HG03575 (cell line): Measurements from ENCODE around the gene TSSK2.

ENCODE experiments used
- ATAC-seq: cut with Tn5 transposase; IDR thresholded peaks from one replicate; pipeline ENCODE4 v1.9.1; 2021; ENCODE audit not compliant: unreplicated experiment, insufficient number of reproducible peaks, low FRiP score; ENCODE audit errors: extremely low read depth

TSSK2 gene

GRCh38 chr22:19136915-19137314, 5.8 kb downstream of the TSSK2 start:
- no peak for ATAC-seq

GRCh38 chr22:19137384-19138216, 6.5 kb downstream of the TSSK2 start:
- ATAC-seq = no peak

DNA sequence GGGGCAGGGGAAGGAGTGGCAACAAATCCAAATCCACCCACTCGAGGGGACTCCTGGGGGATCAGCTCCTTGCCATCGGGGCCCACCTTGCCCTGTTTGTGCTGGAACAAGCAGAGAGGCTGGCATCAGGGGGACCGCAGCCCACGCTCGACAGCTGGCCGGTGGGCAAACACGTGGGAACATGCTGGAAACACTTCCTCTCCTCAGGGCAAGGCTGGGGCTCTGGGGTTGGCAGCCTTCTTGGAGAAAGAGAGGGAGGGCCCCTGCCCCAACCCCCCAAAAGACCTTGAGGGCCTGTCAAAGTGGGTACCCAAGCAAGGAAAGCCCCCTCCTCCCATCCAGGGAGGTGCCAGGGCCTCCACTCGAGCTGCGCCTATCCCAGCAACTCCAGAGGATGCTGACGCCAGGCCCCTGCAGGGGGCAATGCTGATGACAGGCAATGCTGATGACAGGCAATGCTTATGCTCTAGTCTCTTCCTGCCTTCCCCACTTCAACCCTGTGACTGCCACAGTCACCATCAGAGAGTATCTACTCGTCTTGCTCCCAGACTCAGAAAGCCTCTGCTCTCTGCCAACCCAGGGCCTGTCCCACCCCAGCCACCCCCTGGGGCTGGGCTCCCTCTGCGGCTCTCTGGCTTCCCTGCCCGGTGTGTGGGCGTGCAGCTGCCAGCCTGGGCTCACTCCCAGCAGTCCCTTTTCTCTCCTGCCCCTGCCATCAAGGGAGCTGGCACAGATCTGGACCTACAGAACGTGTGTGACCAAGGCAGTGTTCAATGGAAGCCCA, 7.3 kb downstream of the TSSK2 start:
- no peak for ATAC-seq

- no peak for ATAC-seq
Measured at GRCh38 chr22:19139001-19139356, 7.9 kb downstream of the TSSK2 start.

GRCh38 chr22:19139974-19140373, 8.9 kb downstream of the TSSK2 start:
- ATAC-seq = no peak

DNA sequence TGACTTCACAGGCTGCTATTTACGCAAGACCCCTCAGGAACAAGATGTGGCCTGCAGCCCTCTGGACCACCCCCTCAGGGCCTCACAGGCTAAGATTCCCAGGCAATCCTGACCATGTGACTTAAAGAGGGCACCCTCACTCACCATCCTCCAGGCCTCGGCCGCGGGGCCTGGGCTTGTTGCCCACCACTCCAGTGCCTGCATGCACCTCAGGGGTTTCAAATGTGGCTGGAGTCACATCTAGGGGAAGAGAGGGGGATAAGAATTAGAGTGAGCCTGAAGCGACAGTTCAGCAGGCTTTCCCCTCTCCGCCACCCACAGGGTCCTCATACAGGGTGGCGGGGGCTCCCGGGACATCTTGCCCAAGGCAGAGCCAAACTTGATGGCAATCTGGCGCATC, 11.3 kb downstream of the TSSK2 start:
- no peak for ATAC-seq

GRCh38 chr22:19143212-19143611, 12.1 kb downstream of the TSSK2 start:
- no peak for ATAC-seq

- no peak for ATAC-seq
Measured at GRCh38 chr22:19143967-19144400, 12.9 kb downstream of the TSSK2 start.

DNA sequence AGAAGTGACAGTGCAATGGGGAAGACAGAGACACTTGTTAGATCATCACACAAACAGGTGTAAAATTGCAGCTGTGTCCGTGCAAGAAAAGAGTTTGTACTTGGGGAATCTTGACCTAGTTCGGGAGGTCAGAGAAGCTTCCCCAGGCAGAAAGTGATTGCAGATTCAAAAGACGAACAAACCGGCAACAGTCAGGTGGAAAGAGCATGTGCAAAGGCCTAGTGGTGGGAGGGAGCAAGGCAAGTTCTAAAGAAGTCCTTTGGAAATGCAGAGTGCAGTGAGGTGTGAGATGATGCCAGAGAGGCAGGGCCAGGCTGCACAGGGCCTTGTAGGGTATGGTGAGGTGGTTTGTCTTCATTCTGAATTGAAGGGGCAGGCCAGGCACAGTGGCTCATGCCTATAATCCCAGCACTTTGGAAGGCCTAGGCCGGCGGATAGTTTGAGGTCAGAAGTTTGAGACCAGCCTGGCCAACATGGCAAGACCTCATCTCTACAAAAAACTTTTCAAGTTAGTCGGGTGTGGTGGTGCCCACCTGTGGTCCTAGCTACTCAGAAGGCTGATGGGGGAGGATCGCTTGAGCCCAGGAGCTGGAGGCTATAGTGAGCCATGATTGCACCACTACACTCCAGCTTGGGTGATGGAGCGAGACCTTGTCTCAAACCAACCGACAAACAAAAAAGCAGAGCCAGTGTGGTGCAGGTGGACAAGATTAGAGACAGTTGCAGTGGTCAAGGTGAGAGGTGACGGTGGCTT, 15.3 kb downstream of the TSSK2 start:
- ATAC-seq = no peak

DNA sequence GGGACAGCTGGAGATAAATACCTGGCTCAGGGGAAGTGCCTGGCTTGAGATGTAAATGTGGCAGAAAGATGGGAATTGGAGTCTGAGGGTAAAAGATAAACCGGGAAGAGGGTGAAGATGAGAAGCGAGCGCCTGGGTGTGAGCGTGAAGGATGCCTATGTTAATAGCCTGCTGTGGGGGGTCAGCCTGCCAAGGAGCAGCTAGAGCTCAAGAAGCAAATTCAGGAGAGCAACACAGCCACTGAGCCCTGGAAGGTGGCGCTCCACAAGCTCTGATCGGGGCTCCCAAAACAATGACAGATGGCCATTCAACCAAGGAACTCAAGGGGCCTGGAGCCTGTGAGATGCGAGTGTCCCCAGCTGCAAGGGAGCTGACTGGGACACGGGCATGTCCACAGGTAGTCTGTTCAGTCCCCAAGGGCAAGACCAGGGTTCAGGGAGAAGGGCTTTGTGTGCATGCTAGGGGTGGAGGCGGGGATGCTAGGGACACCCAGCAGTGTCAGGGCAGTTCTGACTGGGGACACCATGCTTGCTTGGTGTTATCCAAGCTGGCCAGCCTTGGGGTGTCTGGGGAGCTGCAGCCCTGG, 16.2 kb downstream of the TSSK2 start:
- ATAC-seq = no peak

- no peak for ATAC-seq
Measured at GRCh38 chr22:19148417-19149046, 17.4 kb downstream of the TSSK2 start.

DNA sequence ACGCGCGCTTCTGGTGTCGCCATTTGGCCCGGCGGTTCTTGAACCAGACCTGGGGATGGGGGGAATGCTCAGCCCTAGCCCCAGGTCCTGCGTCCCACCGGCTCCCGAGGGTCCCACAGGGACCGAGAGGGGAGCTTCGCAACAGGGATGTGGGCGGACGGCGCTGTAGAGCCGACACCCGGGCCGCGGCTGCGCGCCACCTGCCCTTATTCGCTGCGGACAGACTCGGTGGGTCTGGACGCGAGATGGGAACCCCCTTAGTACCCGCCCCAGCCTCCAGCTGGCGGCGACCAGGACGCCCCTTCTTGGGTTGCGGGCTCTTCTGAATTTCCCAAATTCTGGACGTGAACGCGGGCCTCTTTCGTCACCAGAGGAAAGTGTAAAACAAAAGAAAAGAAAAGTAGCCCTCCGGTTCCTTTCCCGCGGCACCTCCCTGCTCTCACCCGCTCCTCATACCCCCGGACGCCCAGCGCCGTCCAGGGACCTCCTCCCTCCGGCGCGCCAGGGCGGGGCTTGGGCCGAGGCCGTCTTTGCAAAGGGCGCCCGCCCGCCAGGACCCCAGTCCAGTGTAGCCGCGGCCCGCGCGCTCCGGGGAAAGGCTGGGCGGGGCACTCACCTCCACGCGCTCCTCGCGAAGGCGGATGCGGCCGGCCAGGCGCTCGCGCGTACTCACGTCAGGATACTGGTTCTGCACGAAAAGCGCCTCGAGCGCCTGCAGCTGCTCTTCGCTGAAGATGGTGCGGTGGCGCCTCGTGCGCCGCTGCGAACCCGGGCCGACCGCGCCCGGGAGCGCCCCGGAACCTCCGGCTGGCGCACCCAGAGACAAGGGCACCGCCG, 18.2 kb downstream of the TSSK2 start:
- ATAC-seq = no peak

- no peak for ATAC-seq
Measured at GRCh38 chr22:19149991-19150390, 18.9 kb downstream of the TSSK2 start, which contains the start of gene GSC2. GSC2 (minus strand) TSS chr22:19150292; CDS start chr22:19150283, 9 bp downstream.

DNA sequence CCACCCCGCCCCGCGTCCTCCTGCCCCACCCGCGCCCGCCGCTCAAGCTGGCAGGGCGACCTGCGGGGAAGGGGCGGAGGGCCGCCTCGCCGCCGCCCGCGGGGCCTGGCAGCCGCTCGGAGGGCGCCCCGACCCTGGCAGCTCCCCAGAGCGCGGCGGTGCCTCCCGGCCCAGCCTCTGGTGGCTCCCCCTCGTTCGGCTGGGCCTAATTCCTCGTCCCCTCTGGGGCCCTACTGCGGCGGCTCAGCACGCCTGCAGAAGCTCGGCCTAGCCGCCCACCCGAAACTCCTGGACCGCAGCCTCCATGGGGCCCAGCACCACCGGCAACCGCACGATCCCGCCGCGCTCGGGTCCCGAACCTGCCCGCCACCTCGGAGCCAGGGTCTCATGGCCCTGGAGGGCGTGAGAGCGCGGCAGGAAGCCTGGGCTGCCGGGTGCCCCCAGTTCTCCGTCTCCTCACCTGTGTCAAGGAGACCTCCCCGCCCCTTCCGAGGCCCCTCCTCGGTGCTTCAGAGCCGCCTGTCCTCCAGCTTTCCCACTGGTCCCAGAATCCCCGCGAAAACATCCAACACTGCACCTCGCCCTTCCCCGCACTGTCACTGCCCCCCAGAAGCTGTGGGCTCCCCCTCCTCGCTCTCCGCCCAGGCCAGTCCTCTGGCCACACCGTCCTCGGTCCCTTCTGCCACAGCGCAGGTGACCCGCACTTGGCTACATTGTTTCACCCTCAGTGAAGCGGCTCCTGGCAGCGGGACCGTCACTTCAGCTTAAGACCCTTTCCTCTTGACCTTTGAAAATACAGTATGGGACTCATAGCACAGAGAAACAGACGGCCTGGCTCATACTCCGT, 19.6 kb downstream of the TSSK2 start:
- no peak for ATAC-seq

DNA sequence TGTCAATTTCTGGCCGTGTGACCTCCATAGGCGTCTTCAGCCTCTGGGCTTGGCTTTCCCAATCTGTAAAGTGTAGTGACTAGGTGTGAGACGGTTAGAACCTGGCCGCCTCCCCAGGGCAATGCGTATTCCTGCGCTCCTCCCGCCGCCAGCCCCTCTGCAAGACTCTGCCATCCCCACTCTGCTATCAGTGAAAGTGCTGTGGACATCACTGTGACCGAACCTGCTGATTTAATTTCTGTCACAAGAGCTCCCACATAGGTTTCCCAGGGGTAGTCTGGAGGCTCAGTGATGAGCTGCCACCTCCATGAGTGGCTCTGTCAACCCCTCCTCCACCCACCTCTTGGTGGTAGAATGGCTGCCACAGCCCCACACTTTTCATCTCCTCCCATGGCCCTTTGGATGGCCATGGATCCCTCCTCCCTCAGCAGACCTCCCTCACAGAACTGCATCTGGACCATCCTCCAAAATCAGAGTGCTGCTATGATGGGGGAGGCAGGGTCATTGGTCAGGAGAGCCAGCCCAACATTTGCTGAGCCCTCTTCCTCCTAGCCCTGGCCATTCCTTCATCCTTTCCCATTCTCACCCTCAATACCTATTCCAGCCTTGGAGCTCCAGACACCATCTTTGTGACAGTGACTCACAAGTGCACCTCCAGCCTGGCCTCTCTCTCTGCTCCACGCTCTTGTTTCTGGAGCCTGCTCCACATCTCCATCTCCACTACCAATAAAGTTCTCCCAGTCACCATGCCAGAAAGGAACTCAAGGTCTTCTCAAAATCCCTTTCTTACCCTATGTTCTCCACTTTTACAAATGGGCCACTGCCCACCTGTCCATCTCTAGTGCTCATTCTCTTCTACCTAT, 20.5 kb downstream of the TSSK2 start:
- no peak for ATAC-seq
